K562 (cell line): ENCODE data around the gene LPCAT3. TPM values are rescaled to one million over a fixed set of nuclear protein-coding genes. Genes with fewer than 3 reads are reported as not detected.
A peak's percentile ranks its signal among the peaks of the same experiment; 100 is the strongest.

Experiments
- BACH1 ChIP-seq: fragments of 200-800 bp; sonication (Bioruptor generic); IDR thresholded peaks from 2 replicates; pipeline ENCODE4 v1.6.1; 2016; ENCODE audit warnings: missing genetic modification characterization, missing compliant biosample characterization
- BHLHE40 ChIP-seq: IDR thresholded peaks from 2 replicates; pipeline ENCODE4 v1.6.1; 2011; ENCODE audit warnings: low read length, improper control_type of control experiment
- CEBPB ChIP-seq: fragments of 450-650 bp; IDR thresholded peaks from 2 replicates; pipeline ENCODE4 v1.6.1; 2016; ENCODE audit warnings: missing genetic modification characterization, missing compliant biosample characterization
- CREBBP ChIP-seq: IDR thresholded peaks from one replicate; pipeline ENCODE4 v1.6.1; 2012; ENCODE audit warnings: low read depth, mild to moderate bottlenecking, control low read depth, inconsistent platforms, low read length
- GATAD2B ChIP-seq: fragments of 450-650 bp; IDR thresholded peaks from 2 replicates; pipeline ENCODE4 v1.6.1; 2017; ENCODE audit warnings: mild to moderate bottlenecking, borderline replicate concordance
- HDAC8 ChIP-seq: fragments of 450-650 bp; IDR thresholded peaks from 2 replicates; pipeline ENCODE4 v1.6.1; 2016; ENCODE audit warnings: mild to moderate bottlenecking, missing genetic modification characterization, moderate library complexity, missing compliant biosample characterization
- KAT2B ChIP-seq: IDR thresholded peaks from one replicate; pipeline ENCODE4 v1.6.1; 2012; ENCODE audit warnings: low read depth, mild to moderate bottlenecking, control low read depth, inconsistent platforms, low read length, moderate library complexity
- KDM5B ChIP-seq: fragments of 200-600 bp; sonication (generic); IDR thresholded peaks from 2 replicates; pipeline ENCODE4 v1.6.1; 2012; ENCODE audit warnings: low read depth, mild to moderate bottlenecking, moderate library complexity, low read length, control low read depth, inconsistent platforms; ENCODE audit not compliant: insufficient replicate concordance
- LARP7 ChIP-seq: fragments of 450-650 bp; IDR thresholded peaks from 2 replicates; pipeline ENCODE4 v1.6.1; 2016
- MIER1 ChIP-seq: fragments of 450-650 bp; IDR thresholded peaks from 2 replicates; pipeline ENCODE4 v1.6.1; 2016; ENCODE audit warnings: antibody characterized with exemption, mild to moderate bottlenecking, low read depth
- NBN ChIP-seq: fragments of 450-650 bp; IDR thresholded peaks from 2 replicates; pipeline ENCODE4 v1.6.1; 2016; ENCODE audit warnings: low read depth, mild to moderate bottlenecking
- POLR2AphosphoS5 ChIP-seq: IDR thresholded peaks from 2 replicates; pipeline ENCODE4 v1.6.1; 2011; ENCODE audit warnings: mild to moderate bottlenecking, low read depth, low read length, moderate library complexity; ENCODE audit not compliant: control insufficient read depth, insufficient read depth
- POLR2B ChIP-seq: fragments of 450-650 bp; IDR thresholded peaks from 2 replicates; pipeline ENCODE4 v1.6.1; 2018; ENCODE audit warnings: low read depth; ENCODE audit not compliant: partially characterized antibody
- PTBP1 ChIP-seq: fragments of 200-400 bp; formaldehyde crosslinking; IDR thresholded peaks from 2 replicates; pipeline ENCODE4 v1.6.1; 2017; ENCODE audit warnings: low read depth, low read length
- ZNF121 ChIP-seq: sonication (generic); formaldehyde crosslinking; conservative IDR thresholded peaks from 2 replicates; pipeline ENCODE4 v1.8.0; 2022; ENCODE audit warnings: missing genetic modification reagents
- ZNF668 ChIP-seq: fragments of 250-450 bp; sonication (Bioruptor Pico); IDR thresholded peaks from 2 replicates; pipeline ENCODE4 v1.8.0; 2022; ENCODE audit warnings: mild to moderate bottlenecking, inconsistent platforms
- polyA plus RNA-seq, 8 experiments: library from polyadenylated mRNA; depleted of rRNA in 4 of 8; stranded (reverse) in 5 of 8; unstranded in 3 of 8; fragments of >200 nt; fragmentation: Nextera tagmentation in 2 of 8; fragmentation: Illumina TruSeq in 1 of 8; extraction: Ambion mirVana in 2 of 8; extraction: Trizol in 1 of 8; gene quantifications; 2 replicates each; pipeline versions ENCODE4 v1.2.1 to v1.2.3, GENCODE V29; 2011 to 2014; ENCODE audit warnings: inconsistent platforms in 1 of 8, missing spikeins in 1 of 8
- total RNA-seq, 7 experiments: library from RNA; depleted of rRNA in 6 of 7; stranded (reverse); fragments of >200 nt in 6 of 7; fragmentation: Illumina TruSeq in 2 of 7; extraction: Trizol in 2 of 7; gene quantifications; 2 replicates each; pipeline versions ENCODE4 v1.2.1 to v1.2.3, GENCODE V29; 2011 to 2021; ENCODE audit warnings: low replicate concordance in 1 of 7
- TF ChIP-seq, protein P1 (sequence below): fragments of 250-450 bp; sonication (Bioruptor Pico); IDR thresholded peaks from 2 replicates; pipeline ENCODE4 v1.8.0; 2021; ENCODE audit warnings: moderate library complexity, mild to moderate bottlenecking, inconsistent platforms
- TF ChIP-seq, protein P2 (sequence below): fragments of 250-450 bp; sonication (Bioruptor Pico); IDR thresholded peaks from 2 replicates; pipeline ENCODE4 v1.5.0; 2021
- TF ChIP-seq, protein P3 (sequence below): fragments of 450-650 bp; IDR thresholded peaks from 2 replicates; pipeline ENCODE4 v1.6.1; 2017; ENCODE audit warnings: antibody characterized with exemption, mild to moderate bottlenecking
- TF ChIP-seq, protein P4 (sequence below): sonication (generic); formaldehyde crosslinking; IDR thresholded peaks from 2 replicates; pipeline ENCODE4 v1.8.0; 2022; ENCODE audit warnings: mild to moderate bottlenecking, missing genetic modification reagents

LPCAT3 gene
- total and polyA plus RNA-seq, 9 of the 15 experiments (the other 6 are each of a cell fraction or from before 2014, with no cell fraction given): 4.9 to 52.5 (median 25.3) TPM

DNA sequence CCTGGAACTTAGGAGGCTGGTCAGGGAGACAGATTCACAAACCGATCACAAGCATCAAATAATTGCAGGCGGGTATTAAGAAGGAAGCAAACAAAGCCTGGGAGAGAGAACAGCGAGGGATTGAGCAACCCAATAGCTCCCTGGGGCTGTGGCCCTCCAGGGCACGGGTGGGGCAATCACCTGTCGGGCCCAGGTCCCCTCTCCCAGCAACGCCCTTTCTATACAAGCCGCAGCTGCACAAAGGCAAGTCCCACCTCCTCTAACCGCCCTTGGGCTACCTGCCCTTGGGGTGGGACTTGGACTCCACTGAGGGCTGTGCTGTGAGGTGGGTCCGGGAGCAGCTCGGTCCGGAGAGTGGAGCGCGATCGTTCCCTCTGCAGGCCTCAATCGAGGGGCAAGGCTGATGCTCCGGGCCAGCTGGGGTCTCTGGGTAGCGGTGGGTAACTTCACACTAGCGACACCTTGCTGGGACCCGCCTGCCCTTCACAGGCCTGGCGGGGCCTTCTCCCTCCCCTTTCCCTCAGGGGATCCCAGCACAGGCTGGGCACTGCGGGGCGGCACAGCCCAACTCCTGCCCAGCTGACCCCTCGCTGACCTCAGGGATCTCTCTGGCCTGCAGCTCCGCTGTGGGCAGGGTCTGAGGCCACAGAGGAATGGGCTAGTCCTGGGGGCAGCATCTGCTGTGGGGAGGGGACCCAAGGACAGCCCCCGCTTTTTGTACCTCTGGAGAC is 55.8 kb downstream of the LPCAT3 start (continued):
- TF ChIP-seq, protein P1, sequence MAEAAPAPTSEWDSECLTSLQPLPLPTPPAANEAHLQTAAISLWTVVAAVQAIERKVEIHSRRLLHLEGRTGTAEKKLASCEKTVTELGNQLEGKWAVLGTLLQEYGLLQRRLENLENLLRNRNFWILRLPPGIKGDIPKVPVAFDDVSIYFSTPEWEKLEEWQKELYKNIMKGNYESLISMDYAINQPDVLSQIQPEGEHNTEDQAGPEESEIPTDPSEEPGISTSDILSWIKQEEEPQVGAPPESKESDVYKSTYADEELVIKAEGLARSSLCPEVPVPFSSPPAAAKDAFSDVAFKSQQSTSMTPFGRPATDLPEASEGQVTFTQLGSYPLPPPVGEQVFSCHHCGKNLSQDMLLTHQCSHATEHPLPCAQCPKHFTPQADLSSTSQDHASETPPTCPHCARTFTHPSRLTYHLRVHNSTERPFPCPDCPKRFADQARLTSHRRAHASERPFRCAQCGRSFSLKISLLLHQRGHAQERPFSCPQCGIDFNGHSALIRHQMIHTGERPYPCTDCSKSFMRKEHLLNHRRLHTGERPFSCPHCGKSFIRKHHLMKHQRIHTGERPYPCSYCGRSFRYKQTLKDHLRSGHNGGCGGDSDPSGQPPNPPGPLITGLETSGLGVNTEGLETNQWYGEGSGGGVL: no peak
- TF ChIP-seq BHLHE40 (no peak), HDAC8 (tag) (no peak), KDM5B (no peak), BACH1 (tag) (no peak), POLR2AphosphoS5 (no peak), CEBPB (tag) (peak; percentile 92), KAT2B (no peak), MIER1 (no peak), POLR2B (no peak), CREBBP (no peak), NBN (no peak), ZNF121 (CRISPR knock-in tag) (no peak), LARP7 (no peak), GATAD2B (no peak), PTBP1 (no peak), ZNF668 (no peak)
- TF ChIP-seq, protein P2, sequence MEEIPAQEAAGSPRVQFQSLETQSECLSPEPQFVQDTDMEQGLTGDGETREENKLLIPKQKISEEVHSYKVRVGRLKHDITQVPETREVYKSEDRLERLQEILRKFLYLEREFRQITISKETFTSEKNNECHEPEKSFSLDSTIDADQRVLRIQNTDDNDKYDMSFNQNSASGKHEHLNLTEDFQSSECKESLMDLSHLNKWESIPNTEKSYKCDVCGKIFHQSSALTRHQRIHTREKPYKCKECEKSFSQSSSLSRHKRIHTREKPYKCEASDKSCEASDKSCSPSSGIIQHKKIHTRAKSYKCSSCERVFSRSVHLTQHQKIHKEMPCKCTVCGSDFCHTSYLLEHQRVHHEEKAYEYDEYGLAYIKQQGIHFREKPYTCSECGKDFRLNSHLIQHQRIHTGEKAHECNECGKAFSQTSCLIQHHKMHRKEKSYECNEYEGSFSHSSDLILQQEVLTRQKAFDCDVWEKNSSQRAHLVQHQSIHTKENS (CRISPR knock-in tag): no peak
- TF ChIP-seq, protein P3, sequence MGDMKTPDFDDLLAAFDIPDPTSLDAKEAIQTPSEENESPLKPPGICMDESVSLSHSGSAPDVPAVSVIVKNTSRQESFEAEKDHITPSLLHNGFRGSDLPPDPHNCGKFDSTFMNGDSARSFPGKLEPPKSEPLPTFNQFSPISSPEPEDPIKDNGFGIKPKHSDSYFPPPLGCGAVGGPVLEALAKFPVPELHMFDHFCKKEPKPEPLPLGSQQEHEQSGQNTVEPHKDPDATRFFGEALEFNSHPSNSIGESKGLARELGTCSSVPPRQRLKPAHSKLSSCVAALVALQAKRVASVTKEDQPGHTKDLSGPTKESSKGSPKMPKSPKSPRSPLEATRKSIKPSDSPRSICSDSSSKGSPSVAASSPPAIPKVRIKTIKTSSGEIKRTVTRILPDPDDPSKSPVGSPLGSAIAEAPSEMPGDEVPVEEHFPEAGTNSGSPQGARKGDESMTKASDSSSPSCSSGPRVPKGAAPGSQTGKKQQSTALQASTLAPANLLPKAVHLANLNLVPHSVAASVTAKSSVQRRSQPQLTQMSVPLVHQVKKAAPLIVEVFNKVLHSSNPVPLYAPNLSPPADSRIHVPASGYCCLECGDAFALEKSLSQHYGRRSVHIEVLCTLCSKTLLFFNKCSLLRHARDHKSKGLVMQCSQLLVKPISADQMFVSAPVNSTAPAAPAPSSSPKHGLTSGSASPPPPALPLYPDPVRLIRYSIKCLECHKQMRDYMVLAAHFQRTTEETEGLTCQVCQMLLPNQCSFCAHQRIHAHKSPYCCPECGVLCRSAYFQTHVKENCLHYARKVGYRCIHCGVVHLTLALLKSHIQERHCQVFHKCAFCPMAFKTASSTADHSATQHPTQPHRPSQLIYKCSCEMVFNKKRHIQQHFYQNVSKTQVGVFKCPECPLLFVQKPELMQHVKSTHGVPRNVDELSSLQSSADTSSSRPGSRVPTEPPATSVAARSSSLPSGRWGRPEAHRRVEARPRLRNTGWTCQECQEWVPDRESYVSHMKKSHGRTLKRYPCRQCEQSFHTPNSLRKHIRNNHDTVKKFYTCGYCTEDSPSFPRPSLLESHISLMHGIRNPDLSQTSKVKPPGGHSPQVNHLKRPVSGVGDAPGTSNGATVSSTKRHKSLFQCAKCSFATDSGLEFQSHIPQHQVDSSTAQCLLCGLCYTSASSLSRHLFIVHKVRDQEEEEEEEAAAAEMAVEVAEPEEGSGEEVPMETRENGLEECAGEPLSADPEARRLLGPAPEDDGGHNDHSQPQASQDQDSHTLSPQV: 0 out of 2 replicates have a peak, but pooled peaks have one; percentile 43
- TF ChIP-seq, protein P4, sequence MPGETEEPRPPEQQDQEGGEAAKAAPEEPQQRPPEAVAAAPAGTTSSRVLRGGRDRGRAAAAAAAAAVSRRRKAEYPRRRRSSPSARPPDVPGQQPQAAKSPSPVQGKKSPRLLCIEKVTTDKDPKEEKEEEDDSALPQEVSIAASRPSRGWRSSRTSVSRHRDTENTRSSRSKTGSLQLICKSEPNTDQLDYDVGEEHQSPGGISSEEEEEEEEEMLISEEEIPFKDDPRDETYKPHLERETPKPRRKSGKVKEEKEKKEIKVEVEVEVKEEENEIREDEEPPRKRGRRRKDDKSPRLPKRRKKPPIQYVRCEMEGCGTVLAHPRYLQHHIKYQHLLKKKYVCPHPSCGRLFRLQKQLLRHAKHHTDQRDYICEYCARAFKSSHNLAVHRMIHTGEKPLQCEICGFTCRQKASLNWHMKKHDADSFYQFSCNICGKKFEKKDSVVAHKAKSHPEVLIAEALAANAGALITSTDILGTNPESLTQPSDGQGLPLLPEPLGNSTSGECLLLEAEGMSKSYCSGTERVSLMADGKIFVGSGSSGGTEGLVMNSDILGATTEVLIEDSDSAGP (CRISPR knock-in tag): no peak
